Pancreas (tissue), 10 donors: ENCODE results near the gene ILF2. TPM values are rescaled to one million over a fixed set of nuclear protein-coding genes. Genes with fewer than 3 reads are reported as not detected.
A peak's percentile ranks its signal among the peaks of the same experiment; 100 is the strongest.

Experiments used
- ATAC-seq, 4 donors: fragments of 200-7000 bp; cut with Tn5 transposase; one replicate each; pipeline versions ENCODE4 v1.8.0 to v1.9.1; 2020; ENCODE audit warnings: mild to moderate bottlenecking in 4 of 4, moderate library complexity in 4 of 4
- DNase-seq, 6 donors: peaks; one replicate each; pipeline ENCODE4 v3.0.0-alpha.2; 2020
- FAIRE-seq: peaks from 2 replicates; lab custom pipeline; 2012; peaks lifted over from hg19 to GRCh38; lab: Jason Lieb, UNC
- H3K27ac ChIP-seq, 4 donors: fragments of 200-600 bp; sonication (generic); 1 replicate in 3 of 4; 2 replicates in 1 of 4; pipeline versions ENCODE4 v1.5.0 to v1.8.0; 2020
- H3K27me3 ChIP-seq, 4 donors: fragments of 200-600 bp; one replicate each; pipeline ENCODE4 v1.8.0; 2021
- H3K36me3 ChIP-seq, 3 donors: fragments of 200-600 bp; sonication (generic) in 1 of 3; one replicate each; pipeline versions ENCODE4 v1.5.0 to v1.8.0; 2020 to 2021
- H3K4me1 ChIP-seq, 3 donors: fragments of 200-600 bp; one replicate each; pipeline ENCODE4 v1.8.0; 2021
- H3K4me3 ChIP-seq, 4 donors: fragments of 200-600 bp; sonication (generic) in 2 of 4; one replicate each; pipeline versions ENCODE4 v1.5.0 to v1.8.0; 2020 to 2021
- H3K9me3 ChIP-seq, 4 donors: fragments of 200-600 bp; one replicate each; pipeline ENCODE4 v1.8.0; 2021
- WGBS, 2 donors: extraction: QIAGEN DNeasy Blood & Tissue Kit; methylation state at CpG; one replicate each; pipeline ENCODE4 v1.1.7; 2013; 5-methylcytosine and 5-hydroxymethylcytosine counted together
- intact Hi-C, 3 donors: fragments of 100-400 bp; cut with DNase I; formaldehyde crosslinking; loops; one replicate each; pipeline versions ENCODE4 v1.11.1 to v1.14.2; 2022
- polyA plus RNA-seq, 2 donors: library from polyadenylated mRNA; stranded (reverse); fragments of 200-250 nt; gene quantifications; one replicate each; pipeline ENCODE4 v1.2.3, GENCODE V29; 2013
- total RNA-seq, 6 donors: library from RNA; stranded (reverse); fragmentation: NEBNext Ultra II Directional in 4 of 6; extraction: Animal tissue kit (Norgen Biotek cat#: 25700) in 4 of 6; gene quantifications; one replicate each; pipeline versions ENCODE4 v1.2.1 to v1.2.4, GENCODE V29; 2021 to 2023
- TF ChIP-seq, protein P1 (sequence below), 4 donors: fragments of 200-600 bp; sonication (generic) in 3 of 4; IDR thresholded peaks; one replicate each; pipeline versions ENCODE4 v1.5.0 to v1.8.0; 2021; ENCODE audit warnings: antibody characterized with exemption in 4 of 4
- donor health status: healthy with polysubstance abuse.
- donor health status: DM: no; HTN: no; CAD: no; lungs with moderate emphysema.
- donor health status: DM: no; HTN: no; CAD: no.
- donor health status: control.
- donor health status: control.
- donor health status: Bipolar disorder and iron deficiency.
- donor health status: DM: yes; HTN: yes; CAD: no.
- donor health status: DM: no; HTN: no; CAD: no.
- donor health status: DM: no; HTN: no; CAD: no.
- donor health status: DM: yes; HTN: yes; CAD: no.

ILF2 gene
- total and polyA plus RNA-seq, 8 donors = 25.7 to 63.2 (median 54.3) TPM

DNA sequence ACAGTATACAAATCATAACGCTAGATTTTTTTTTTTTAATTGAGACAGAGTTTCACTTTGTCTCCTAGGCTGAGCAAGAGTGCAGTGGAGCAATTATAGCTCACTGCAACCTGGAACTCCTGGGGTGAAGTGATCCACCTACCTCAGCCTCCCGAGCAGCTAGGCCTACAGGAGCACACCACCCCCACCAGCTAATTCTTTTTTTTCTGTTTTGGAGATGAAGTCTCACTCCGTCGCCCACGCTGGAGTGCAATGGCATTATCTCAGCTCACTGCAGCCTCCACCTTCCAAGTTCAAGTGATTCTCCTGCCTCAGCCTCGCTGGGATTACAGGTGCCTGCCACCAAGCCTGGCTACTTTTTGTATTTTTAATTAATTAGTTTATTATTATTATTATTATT, 29.0 kb upstream of the ILF2 start:
- H3K27me3 ChIP-seq = no peaks in the 10 kb centered on the region
- no peak overlapping the region for H3K27ac ChIP-seq
- no peak overlapping the region for H3K4me3 ChIP-seq
- WGBS, 2 donors = 81 to 85% methylated on average over 6 of the region's 6 CpGs
- no peaks in the 10 kb centered on the region for H3K36me3 ChIP-seq
- DNase-seq = no peak
- H3K9me3 ChIP-seq = no peaks in the 10 kb centered on the region
- FAIRE-seq = no peak
- no peaks in the 10 kb centered on the region for H3K4me1 ChIP-seq
- intact Hi-C loops = no loop called here
- TF ChIP-seq, protein P1, sequence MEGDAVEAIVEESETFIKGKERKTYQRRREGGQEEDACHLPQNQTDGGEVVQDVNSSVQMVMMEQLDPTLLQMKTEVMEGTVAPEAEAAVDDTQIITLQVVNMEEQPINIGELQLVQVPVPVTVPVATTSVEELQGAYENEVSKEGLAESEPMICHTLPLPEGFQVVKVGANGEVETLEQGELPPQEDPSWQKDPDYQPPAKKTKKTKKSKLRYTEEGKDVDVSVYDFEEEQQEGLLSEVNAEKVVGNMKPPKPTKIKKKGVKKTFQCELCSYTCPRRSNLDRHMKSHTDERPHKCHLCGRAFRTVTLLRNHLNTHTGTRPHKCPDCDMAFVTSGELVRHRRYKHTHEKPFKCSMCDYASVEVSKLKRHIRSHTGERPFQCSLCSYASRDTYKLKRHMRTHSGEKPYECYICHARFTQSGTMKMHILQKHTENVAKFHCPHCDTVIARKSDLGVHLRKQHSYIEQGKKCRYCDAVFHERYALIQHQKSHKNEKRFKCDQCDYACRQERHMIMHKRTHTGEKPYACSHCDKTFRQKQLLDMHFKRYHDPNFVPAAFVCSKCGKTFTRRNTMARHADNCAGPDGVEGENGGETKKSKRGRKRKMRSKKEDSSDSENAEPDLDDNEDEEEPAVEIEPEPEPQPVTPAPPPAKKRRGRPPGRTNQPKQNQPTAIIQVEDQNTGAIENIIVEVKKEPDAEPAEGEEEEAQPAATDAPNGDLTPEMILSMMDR (IDR thresholded peaks at IDR 0.05) = no peak
- ATAC-seq = no peak

DNA sequence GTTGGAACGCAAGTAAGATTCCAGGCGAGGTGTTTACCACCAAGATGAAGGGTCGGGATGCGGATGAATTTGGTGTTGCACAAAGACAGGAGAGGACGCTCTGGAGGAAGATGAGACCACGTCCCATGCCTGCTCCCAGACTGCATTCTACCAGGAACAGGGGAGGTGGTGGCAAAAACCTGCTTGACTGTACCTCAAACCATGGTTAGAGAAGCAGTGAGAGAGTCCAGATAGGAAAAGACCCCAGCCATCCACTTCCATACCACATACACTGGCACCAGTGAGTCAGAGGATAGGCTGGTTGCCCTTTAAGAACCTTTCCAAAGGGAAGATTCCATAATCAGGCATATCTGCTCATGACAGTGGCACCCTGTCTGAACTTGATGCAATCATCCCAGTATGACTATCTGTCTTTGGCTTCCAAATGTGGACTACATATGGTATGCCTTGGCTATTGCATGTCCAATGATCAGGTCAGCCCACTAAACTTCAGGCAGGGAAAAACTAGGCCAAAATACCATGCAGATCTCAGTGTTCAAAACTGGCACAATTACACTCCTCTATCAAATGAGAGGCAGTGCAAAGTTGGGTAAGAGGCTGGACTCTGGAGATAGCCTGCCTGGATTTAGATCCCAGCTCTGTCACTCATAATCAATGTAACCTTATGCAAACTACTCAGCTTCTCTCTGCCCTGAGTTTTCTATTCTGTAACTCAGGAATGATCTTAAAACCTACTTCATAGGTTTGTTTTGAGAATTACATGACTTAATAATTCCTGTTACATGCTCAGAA, 28.3 kb upstream of the ILF2 start:
- FAIRE-seq (no peak), DNase-seq (no peak), ATAC-seq (peak in 1 of 4 donors; percentile 45)
- Histone ChIP-seq H3K4me1 (no peaks in the 10 kb centered on the region), H3K9me3 (no peaks in the 10 kb centered on the region), H3K36me3 (no peaks in the 10 kb centered on the region), H3K27ac (peak overlapping the region in 1 of 4 donors; percentile 76), H3K4me3 (no peak overlapping the region), H3K27me3 (no peaks in the 10 kb centered on the region)
- WGBS, 2 donors = 81 to 88% methylated on average over 6 of the region's 6 CpGs
- TF ChIP-seq, protein P1 (IDR thresholded peaks at IDR 0.05) = no peak
- intact Hi-C loops = no loop called here

GRCh38 chr1:153698020-153698922, 27.5 kb upstream of the ILF2 start:
- Histone ChIP-seq H3K27me3 (no peaks in the 10 kb centered on the region), H3K36me3 (no peaks in the 10 kb centered on the region), H3K9me3 (no peaks in the 10 kb centered on the region), H3K4me3 (peak overlapping the region in 1 of 4 donors; percentile 7), H3K27ac (peak overlapping the region; percentile 27 to 76 (median 46)), H3K4me1 (no peaks in the 10 kb centered on the region)
- intact Hi-C loops = no loop called here
- DNase-seq = peak in 1 of 6 donors; percentile 16
- 54 to 61% methylated on average over 29 of the region's 29 CpGs for WGBS, 2 donors
- ATAC-seq = peak in 3 of 4 donors; percentile 54 to 73 (median 69)
- FAIRE-seq = no peak
- TF ChIP-seq, protein P1 (IDR thresholded peaks at IDR 0.05) = no peak

DNA sequence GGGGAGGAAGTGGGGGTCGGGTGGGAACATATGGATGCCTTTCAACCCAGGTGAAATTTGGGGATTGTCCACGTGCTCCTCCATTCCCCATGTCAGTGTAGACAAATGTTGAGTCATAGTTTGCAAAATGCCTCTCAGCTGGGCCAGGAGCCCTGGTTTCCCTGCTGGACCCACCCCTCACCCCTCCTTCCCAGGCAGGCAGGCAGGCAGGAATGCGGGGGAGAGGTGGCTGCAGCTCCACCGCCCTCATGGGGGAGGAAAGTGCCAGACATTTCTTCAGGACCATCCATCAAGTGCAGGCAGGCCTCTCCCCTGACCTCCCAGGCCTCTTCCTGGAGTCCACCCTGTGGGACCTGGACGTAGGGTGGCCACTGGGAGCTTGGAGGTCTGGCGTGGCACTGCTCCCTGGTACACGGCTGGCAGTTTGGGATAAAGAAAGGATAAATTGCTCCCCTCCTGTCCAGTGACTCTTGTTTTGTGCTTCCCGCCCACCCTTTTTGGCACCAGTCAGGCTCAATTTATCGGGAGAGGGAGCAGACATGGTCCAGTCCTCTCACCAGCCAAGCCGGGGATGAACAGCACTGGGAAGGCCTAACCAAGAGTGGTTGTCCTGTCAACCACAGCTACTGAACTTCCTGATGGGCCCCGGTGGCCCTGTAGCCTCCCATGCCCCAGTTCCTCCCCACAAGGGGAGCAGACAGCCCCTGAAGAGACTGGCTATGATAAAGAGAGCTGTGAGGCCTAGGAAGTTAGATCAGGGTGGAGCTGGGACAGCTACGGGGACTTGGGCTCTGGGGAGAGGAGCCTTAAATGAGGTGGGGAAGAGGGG, 26.6 kb upstream of the ILF2 start:
- ATAC-seq = peak; percentile 75 to 83 (median 77)
- peak overlapping the region; percentile 27 to 76 (median 46) for H3K27ac ChIP-seq

More for the DNA sequence above, 26.6 kb upstream of the ILF2 start:
- no peaks in the 10 kb centered on the region for H3K27me3 ChIP-seq
- H3K4me1 ChIP-seq = no peaks in the 10 kb centered on the region
- peak in 3 of 6 donors; percentile 46 to 60 (median 51) for DNase-seq
- intact Hi-C loops = no loop called here
- no peaks in the 10 kb centered on the region for H3K9me3 ChIP-seq
- no peaks in the 10 kb centered on the region for H3K36me3 ChIP-seq
- 61 to 66% methylated on average over 12 of the region's 12 CpGs for WGBS, 2 donors
- FAIRE-seq = no peak
- no peak overlapping the region for H3K4me3 ChIP-seq
- TF ChIP-seq, protein P1 (IDR thresholded peaks at IDR 0.05) = no peak
